ENCODE results near the gene TTC29. TPM values are rescaled to one million over a fixed set of nuclear protein-coding genes. Genes with fewer than 3 reads are reported as not detected.
"Not testable (repeated sequence)": the region's sequence is repeated elsewhere in the genome, so short reads cannot be mapped to it uniquely, and the experiment has no call there.

TTC29 gene
- total RNA-seq, 6 experiments from 2014 or later: 0.12 TPM; not detected in 5

DNA sequence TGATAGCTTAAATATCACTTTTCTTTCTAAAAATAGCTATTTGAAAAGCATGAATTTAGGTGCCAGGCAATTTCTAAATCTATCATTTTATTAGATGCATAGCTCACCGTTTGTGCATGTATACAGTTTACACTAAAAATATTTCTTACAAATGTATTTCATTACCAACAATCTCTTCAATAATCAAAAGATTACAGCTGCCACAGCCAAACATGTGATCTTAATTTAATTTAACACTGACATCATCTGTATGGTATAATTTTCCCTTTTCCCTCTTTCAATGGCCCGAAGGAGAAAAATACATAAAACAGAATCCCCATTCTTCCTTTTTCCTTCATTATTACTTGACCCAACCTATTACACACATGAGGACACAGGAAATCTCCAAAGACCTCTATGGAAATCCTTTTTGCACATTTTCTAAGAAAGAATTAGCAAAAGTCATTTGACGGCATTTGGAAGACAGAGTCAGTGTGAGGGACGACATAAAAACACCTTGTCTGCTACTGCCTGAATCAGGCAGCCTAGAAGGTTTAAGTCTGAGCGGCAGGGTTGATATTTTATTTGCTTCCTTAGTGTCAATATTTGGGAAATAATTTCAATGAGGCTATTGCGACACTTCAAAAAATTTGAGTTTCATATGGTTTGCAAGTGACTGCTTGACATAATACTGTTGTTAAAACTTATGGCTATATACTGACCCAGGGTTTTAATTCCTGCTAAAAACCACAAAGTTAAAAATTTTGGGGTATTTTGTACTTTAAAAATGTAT, 111.2 kb downstream of the TTC29 start:
- no peak for DNase-seq
- no peaks in the 10 kb centered on the region for H3K36me3 Mint-ChIP-seq (ENCODE audit: low read depth)
- no peaks in the 10 kb centered on the region; the same call in 1 of the 2 replicates for H3K27me3 Mint-ChIP-seq (ENCODE audit: insufficient read depth)
- H3K4me1 Mint-ChIP-seq (ENCODE audit: low read depth): no peaks in the 10 kb centered on the region
- TF ChIP-seq, protein P1, sequence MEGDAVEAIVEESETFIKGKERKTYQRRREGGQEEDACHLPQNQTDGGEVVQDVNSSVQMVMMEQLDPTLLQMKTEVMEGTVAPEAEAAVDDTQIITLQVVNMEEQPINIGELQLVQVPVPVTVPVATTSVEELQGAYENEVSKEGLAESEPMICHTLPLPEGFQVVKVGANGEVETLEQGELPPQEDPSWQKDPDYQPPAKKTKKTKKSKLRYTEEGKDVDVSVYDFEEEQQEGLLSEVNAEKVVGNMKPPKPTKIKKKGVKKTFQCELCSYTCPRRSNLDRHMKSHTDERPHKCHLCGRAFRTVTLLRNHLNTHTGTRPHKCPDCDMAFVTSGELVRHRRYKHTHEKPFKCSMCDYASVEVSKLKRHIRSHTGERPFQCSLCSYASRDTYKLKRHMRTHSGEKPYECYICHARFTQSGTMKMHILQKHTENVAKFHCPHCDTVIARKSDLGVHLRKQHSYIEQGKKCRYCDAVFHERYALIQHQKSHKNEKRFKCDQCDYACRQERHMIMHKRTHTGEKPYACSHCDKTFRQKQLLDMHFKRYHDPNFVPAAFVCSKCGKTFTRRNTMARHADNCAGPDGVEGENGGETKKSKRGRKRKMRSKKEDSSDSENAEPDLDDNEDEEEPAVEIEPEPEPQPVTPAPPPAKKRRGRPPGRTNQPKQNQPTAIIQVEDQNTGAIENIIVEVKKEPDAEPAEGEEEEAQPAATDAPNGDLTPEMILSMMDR (IDR thresholded peaks at IDR 0.05): no peak
- no peaks in the 10 kb centered on the region for H3K9me3 Mint-ChIP-seq
- H3K27ac Mint-ChIP-seq: no peak overlapping the region
- H3K4me3 Mint-ChIP-seq: no peak overlapping the region

DNA sequence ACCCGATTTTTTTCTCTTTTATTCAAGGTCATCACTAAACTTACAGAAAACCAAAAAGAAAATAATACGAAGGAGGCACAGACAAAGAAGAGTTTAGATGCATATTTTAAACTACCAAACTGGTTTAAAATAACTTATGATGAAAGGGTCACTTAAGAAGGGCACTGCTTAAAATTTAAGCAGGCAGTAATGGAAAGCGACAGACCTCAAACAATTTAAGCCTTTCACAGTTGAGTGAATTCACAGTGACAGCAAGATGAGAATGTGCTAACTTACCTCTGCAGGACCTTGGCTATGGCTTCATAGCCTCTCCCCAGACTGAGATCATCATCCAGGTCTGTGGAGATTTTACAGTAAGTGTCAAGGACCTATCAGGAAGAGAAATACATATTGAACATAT, 112.1 kb downstream of the TTC29 start:
- no peak for DNase-seq
- Mint-ChIP-seq H3K4me3 (no peak overlapping the region), H3K4me1 (ENCODE audit: low read depth) (no peaks in the 10 kb centered on the region), H3K9me3 (no peaks in the 10 kb centered on the region), H3K27me3 (ENCODE audit: insufficient read depth) (no peaks in the 10 kb centered on the region; the same call in 1 of the 2 replicates), H3K27ac (no peak overlapping the region), H3K36me3 (ENCODE audit: low read depth) (no peaks in the 10 kb centered on the region)
- TF ChIP-seq, protein P1 (IDR thresholded peaks at IDR 0.05): no peak

DNA sequence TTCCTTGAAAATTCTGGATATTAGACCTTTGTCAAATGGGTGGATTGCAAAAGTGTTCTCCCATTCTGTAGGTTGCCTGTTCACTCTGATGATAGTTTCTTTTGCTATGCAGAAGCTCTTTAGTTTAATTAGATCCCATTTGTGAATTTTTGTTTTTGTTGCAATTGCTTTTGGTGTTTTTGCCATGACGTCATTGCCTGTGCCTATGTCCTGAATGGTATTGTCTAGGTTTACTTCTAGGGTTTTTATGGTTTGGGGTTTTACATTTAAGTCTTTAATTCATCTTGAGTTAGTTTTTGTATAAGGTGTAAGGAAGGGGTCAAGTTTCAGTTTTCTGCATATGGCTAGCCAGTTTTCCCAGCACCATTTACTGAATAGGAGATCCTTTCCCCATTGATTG, 122.7 kb downstream of the TTC29 start:
- not testable (repeated sequence) for H3K36me3 Mint-ChIP-seq (ENCODE audit: low read depth); H3K4me1 Mint-ChIP-seq (ENCODE audit: low read depth); H3K4me3 Mint-ChIP-seq; H3K27ac Mint-ChIP-seq; H3K27me3 Mint-ChIP-seq (ENCODE audit: insufficient read depth); DNase-seq; H3K9me3 Mint-ChIP-seq

DNA sequence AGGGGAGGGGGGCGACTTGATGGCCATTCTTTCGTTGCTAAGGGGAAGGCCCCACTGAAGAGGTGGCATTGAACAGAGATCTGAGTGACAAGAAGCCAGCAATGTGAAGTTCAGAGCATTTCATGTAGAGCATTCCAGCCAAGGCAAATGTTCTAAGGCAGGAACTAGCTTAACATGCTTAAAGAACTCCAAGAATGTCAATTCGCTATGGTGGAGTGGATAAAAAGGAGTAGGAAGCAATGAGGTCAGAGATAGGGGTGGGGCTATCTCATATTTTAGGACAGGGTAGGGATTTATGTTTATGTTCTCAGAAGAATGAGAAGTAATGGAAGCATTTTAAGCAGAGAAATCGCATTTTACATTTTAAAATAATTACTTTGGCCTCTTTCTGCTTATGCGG, 130.9 kb downstream of the TTC29 start:
- DNase-seq: no peak
- no peak overlapping the region for H3K27ac Mint-ChIP-seq
- TF ChIP-seq, protein P1 (IDR thresholded peaks at IDR 0.05): no peak
- no peaks in the 10 kb centered on the region for H3K4me1 Mint-ChIP-seq (ENCODE audit: low read depth)
- no peaks in the 10 kb centered on the region for H3K9me3 Mint-ChIP-seq
- no peaks in the 10 kb centered on the region for H3K36me3 Mint-ChIP-seq (ENCODE audit: low read depth)
- peaks cover 2% of the 10 kb centered on the region; the same call in 1 of the 2 replicates for H3K27me3 Mint-ChIP-seq (ENCODE audit: insufficient read depth)
- no peak overlapping the region for H3K4me3 Mint-ChIP-seq

DNA sequence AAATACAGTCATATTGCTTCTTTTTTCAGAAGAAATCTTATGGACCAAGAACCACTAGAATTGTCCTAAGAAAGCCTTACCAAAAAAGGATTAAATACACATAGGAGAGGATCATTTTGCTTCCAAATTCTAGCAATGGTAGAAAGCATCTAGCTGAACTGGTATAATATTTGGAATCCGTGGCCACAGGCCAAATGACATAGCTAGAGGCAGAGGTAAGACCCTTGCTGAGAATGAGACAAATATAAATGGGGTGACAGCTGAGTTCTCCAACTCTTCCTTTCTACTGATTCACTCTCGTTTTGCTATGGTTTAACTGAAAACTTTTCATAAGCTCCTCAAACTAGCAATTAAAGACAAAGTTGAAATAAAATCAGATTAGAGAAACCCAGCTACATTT, 150.0 kb downstream of the TTC29 start:
- H3K27ac Mint-ChIP-seq: no peak overlapping the region
- H3K4me3 Mint-ChIP-seq: no peak overlapping the region
- 0 out of 2 replicates have a peak, but pooled peaks cover 4% of the 10 kb centered on the region for H3K9me3 Mint-ChIP-seq
- H3K27me3 Mint-ChIP-seq (ENCODE audit: insufficient read depth): no peaks in the 10 kb centered on the region; the same call in 1 of the 2 replicates
- H3K4me1 Mint-ChIP-seq (ENCODE audit: low read depth): no peaks in the 10 kb centered on the region
- no peaks in the 10 kb centered on the region for H3K36me3 Mint-ChIP-seq (ENCODE audit: low read depth)
- TF ChIP-seq, protein P1 (IDR thresholded peaks at IDR 0.05): no peak
- no peak for DNase-seq

DNA sequence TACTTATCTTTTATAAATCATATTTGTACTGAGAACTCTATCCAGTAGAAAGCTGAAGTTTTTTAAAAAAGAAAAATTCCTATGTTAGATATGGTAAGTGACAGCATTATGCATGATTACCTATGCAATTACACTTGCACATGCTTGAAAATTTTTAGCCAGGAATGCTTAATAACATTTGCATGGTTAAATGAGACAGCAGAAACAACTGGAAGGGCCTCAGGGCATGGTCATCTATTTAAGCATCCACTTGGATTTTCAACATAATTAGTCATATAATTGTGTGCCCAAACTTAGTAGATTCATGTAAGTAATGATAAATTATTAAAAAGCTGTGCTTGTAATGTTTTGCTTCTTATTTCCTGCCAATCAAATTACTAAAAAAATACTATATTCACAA, 151.9 kb downstream of the TTC29 start:
- Mint-ChIP-seq H3K4me3 (no peak overlapping the region), H3K4me1 (ENCODE audit: low read depth) (no peaks in the 10 kb centered on the region), H3K36me3 (ENCODE audit: low read depth) (no peaks in the 10 kb centered on the region), H3K27me3 (ENCODE audit: insufficient read depth) (no peaks in the 10 kb centered on the region), H3K9me3 (0 out of 2 replicates have a peak, but pooled peaks cover 4% of the 10 kb centered on the region), H3K27ac (no peak overlapping the region)
- no peak for DNase-seq
- TF ChIP-seq, protein P1 (IDR thresholded peaks at IDR 0.05): no peak

Measured in HFFc6 (cell line).